Mesendoderm (in vitro differentiated cells): Measurements from ENCODE around the gene UNKL.

Source experiments
- DNase-seq: peaks from one replicate; pipeline ENCODE4 v3.0.0; 2013
- H2AK5ac ChIP-seq: 2 replicates; pipeline ENCODE4 v1.6.1; 2013; ENCODE audit warnings: low read length, inconsistent platforms
- H2BK120ac ChIP-seq: 2 replicates; pipeline ENCODE4 v1.6.1; 2013; ENCODE audit warnings: low read depth, mild to moderate bottlenecking, low read length, moderate library complexity, mixed read lengths
- H2BK15ac ChIP-seq: replicated peaks from 2 replicates; pipeline ENCODE4 v1.6.1; 2013; ENCODE audit warnings: low read depth, mild to moderate bottlenecking, moderate library complexity
- H2BK5ac ChIP-seq: 2 replicates; pipeline ENCODE4 v1.6.1; 2013; ENCODE audit warnings: low read length, inconsistent platforms
- H3K18ac ChIP-seq: 2 replicates; pipeline ENCODE4 v1.6.1; 2013; ENCODE audit warnings: mild to moderate bottlenecking, low read length, mixed read lengths
- H3K23ac ChIP-seq: one replicate; pipeline ENCODE4 v1.6.1; 2013; ENCODE audit warnings: low read length
- H3K27ac ChIP-seq: 2 replicates; pipeline ENCODE4 v1.5.1; 2013; ENCODE audit warnings: low read depth, mild to moderate bottlenecking, inconsistent platforms, low read length, moderate library complexity
- H3K27me3 ChIP-seq: 2 replicates; pipeline ENCODE4 v1.6.1; 2013; ENCODE audit warnings: low read length, control low read depth, mild to moderate bottlenecking, inconsistent platforms; ENCODE audit not compliant: insufficient read depth, poor library complexity
- H3K36me3 ChIP-seq: 2 replicates; pipeline ENCODE4 v1.6.1; 2013; ENCODE audit warnings: low read length, inconsistent platforms; ENCODE audit not compliant: control insufficient read depth, insufficient read depth
- H3K4ac ChIP-seq: one replicate; pipeline ENCODE4 v1.6.1; 2013; ENCODE audit warnings: low read depth, mild to moderate bottlenecking, low read length, moderate library complexity
- H3K4me1 ChIP-seq: 2 replicates; pipeline ENCODE4 v1.6.1; 2013; ENCODE audit warnings: low read depth, low read length, inconsistent platforms; ENCODE audit not compliant: control insufficient read depth
- H3K4me2 ChIP-seq: 2 replicates; pipeline ENCODE4 v1.6.1; 2013; ENCODE audit warnings: low read length
- H3K4me3 ChIP-seq: 2 replicates; pipeline ENCODE4 v1.5.1; 2013; ENCODE audit warnings: mild to moderate bottlenecking, low read length
- H3K56ac ChIP-seq: one replicate; pipeline ENCODE4 v1.6.1; 2013; ENCODE audit warnings: low read length
- H3K79me1 ChIP-seq: 2 replicates; pipeline ENCODE4 v1.6.1; 2013; ENCODE audit warnings: low read length, inconsistent platforms
- H3K79me2 ChIP-seq: 2 replicates; pipeline ENCODE4 v1.6.1; 2013; ENCODE audit warnings: mild to moderate bottlenecking, low read length; ENCODE audit not compliant: control insufficient read depth, insufficient read depth
- H3K9ac ChIP-seq: 2 replicates; pipeline ENCODE4 v1.6.1; 2013; ENCODE audit warnings: low read length, inconsistent platforms
- H4K5ac ChIP-seq: one replicate; pipeline ENCODE4 v1.6.1; 2013; ENCODE audit warnings: low read length
- H4K8ac ChIP-seq: one replicate; pipeline ENCODE4 v1.6.1; 2013; ENCODE audit warnings: low read depth, mild to moderate bottlenecking, control low read depth, low read length, moderate library complexity
- WGBS: extraction: QIAGEN DNeasy Blood & Tissue Kit; methylation state at CpG from one replicate; pipeline ENCODE4 v1.1.7; 2013; ENCODE audit warnings: low lambda C conversion rate, missing lambda C conversion rate; ENCODE audit not compliant: insufficient coverage; ENCODE audit errors: extremely low coverage; 5-methylcytosine and 5-hydroxymethylcytosine counted together

UNKL gene

GRCh38 chr16:1458336-1458976, 44.0 kb upstream of the UNKL start:
- H2BK15ac ChIP-seq = no peak overlapping the region
- no peak overlapping the region for H3K27ac ChIP-seq
- H3K4ac ChIP-seq = no peak overlapping the region
- no peaks in the 10 kb centered on the region for H3K79me2 ChIP-seq
- no peak for DNase-seq
- WGBS = no CpG with 5 or more reads among the region's 26 CpGs
- H3K9ac ChIP-seq = no peak overlapping the region
- H4K8ac ChIP-seq = no peak overlapping the region
- H2BK5ac ChIP-seq = no peak overlapping the region
- no peak overlapping the region for H3K18ac ChIP-seq
- H3K27me3 ChIP-seq = no peaks in the 10 kb centered on the region
- H2BK120ac ChIP-seq = no peak overlapping the region
- no peaks in the 10 kb centered on the region for H3K4me1 ChIP-seq
- H3K23ac ChIP-seq = no peak overlapping the region
- no peak overlapping the region for H4K5ac ChIP-seq
- no peak overlapping the region for H2AK5ac ChIP-seq
- no peak overlapping the region for H3K4me2 ChIP-seq
- H3K4me3 ChIP-seq = no peak overlapping the region
- H3K36me3 ChIP-seq = no peaks in the 10 kb centered on the region
- no peaks in the 10 kb centered on the region for H3K79me1 ChIP-seq
- H3K56ac ChIP-seq = no peak overlapping the region

GRCh38 chr16:1457489-1458245, 43.2 kb upstream of the UNKL start:
- H3K4me1 ChIP-seq = no peaks in the 10 kb centered on the region
- no peak overlapping the region for H3K56ac ChIP-seq
- no peaks in the 10 kb centered on the region for H3K36me3 ChIP-seq
- WGBS = no CpG with 5 or more reads among the region's 42 CpGs
- no peak overlapping the region for H4K8ac ChIP-seq
- H3K9ac ChIP-seq = no peak overlapping the region
- no peak overlapping the region for H2BK5ac ChIP-seq
- H2BK15ac ChIP-seq = no peak overlapping the region
- H3K27ac ChIP-seq = no peak overlapping the region
- no peak for DNase-seq
- no peaks in the 10 kb centered on the region for H3K79me2 ChIP-seq
- no peak overlapping the region for H3K18ac ChIP-seq
- no peak overlapping the region for H2BK120ac ChIP-seq
- H3K27me3 ChIP-seq = no peaks in the 10 kb centered on the region
- H3K4me3 ChIP-seq = no peak overlapping the region
- H3K4me2 ChIP-seq = no peak overlapping the region
- no peak overlapping the region for H4K5ac ChIP-seq
- no peak overlapping the region for H2AK5ac ChIP-seq
- no peak overlapping the region for H3K23ac ChIP-seq
- H3K4ac ChIP-seq = no peak overlapping the region
- H3K79me1 ChIP-seq = no peaks in the 10 kb centered on the region

DNA sequence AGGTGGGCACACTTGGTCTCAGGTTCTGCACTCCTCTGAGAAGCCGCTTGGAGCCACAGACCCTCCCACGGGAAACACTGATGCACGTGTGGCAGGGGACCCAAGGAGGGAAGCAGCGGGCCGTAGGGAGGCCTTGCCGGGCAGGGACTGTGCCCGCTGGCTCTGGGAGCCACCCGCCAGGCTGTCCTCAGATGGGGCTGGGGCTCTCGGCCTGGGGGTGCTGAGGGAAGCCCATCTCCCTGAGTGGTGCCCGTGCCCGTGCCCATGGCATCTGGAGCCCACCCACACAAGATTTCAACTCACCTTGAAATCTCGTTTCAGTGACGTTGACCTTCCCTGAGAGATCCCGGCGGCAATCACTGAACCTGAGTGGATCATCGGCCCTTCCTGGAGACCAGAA, 42.4 kb upstream of the UNKL start:
- H4K8ac ChIP-seq = no peak overlapping the region
- no peaks in the 10 kb centered on the region for H3K36me3 ChIP-seq
- no peak overlapping the region for H2BK120ac ChIP-seq
- no peak overlapping the region for H3K56ac ChIP-seq
- no peak overlapping the region for H3K4ac ChIP-seq
- H3K4me2 ChIP-seq = no peak overlapping the region
- no CpG with 5 or more reads among the region's 16 CpGs for WGBS
- no peaks in the 10 kb centered on the region for H3K4me1 ChIP-seq
- DNase-seq = no peak
- no peak overlapping the region for H3K18ac ChIP-seq
- H2BK5ac ChIP-seq = no peak overlapping the region
- H3K79me1 ChIP-seq = no peaks in the 10 kb centered on the region
- no peak overlapping the region for H2AK5ac ChIP-seq
- no peak overlapping the region for H3K27ac ChIP-seq
- no peak overlapping the region for H4K5ac ChIP-seq
- H3K79me2 ChIP-seq = no peaks in the 10 kb centered on the region
- no peaks in the 10 kb centered on the region for H3K27me3 ChIP-seq
- H3K23ac ChIP-seq = no peak overlapping the region
- H3K9ac ChIP-seq = no peak overlapping the region
- no peak overlapping the region for H3K4me3 ChIP-seq
- H2BK15ac ChIP-seq = no peak overlapping the region

DNA sequence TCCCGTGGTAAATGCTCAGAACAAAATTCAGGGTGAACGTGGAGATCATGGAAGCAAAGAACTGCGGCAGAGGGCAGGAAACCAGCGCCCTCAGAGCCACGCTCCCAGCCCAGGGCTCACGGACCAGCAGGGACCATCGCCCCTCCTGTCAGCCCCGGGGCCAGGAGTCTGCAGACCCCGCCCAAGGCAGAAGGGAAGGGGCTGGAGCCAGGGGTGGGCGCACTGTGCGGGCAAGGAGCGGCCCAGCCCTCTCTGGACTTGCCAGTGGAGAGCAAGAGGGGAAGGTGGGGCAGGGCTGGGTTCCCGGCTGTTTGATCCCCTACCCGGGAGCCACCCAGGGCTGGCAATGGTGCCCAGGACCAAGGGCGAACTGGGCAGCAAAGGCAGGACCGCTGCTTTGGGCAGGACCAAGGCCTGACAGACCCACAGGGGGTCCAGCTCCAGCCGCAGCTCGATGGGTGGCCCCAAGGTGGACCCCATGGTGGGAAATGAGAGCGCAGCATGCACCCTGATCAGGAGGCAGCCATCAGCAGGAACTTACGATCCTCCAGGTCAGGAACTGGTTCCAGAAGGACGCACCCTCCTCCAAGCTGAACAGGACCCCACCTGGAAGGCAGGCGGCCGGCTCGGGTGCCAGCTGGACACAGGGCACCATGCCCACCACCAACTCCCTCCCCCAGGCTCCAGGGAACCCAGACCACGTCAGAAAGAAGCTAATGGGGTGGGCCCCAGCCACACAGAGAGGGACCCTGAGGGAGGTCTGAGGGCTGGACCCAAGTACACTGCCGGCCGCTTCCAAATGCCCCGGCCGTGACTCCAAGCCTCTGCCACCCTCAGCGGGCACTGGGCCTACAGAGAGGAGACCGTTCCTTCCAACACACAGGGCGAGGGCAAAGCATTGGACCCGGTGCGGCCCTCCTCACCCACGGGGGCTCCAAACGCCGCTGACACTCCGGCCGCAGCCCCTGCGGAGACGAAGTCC, 41.0 kb upstream of the UNKL start:
- no peak overlapping the region for H3K18ac ChIP-seq
- H3K9ac ChIP-seq = no peak overlapping the region
- no peaks in the 10 kb centered on the region for H3K79me2 ChIP-seq
- no peak overlapping the region for H3K56ac ChIP-seq
- H3K79me1 ChIP-seq = no peaks in the 10 kb centered on the region
- H3K4me2 ChIP-seq = no peak overlapping the region
- H3K4me1 ChIP-seq = no peaks in the 10 kb centered on the region
- peaks cover 3% of the 10 kb centered on the region for H3K36me3 ChIP-seq
- no peak overlapping the region for H4K5ac ChIP-seq
- DNase-seq = no peak
- H2BK15ac ChIP-seq = no peak overlapping the region
- WGBS = no CpG with 5 or more reads among the region's 41 CpGs
- H2BK120ac ChIP-seq = no peak overlapping the region
- no peak overlapping the region for H2BK5ac ChIP-seq
- no peak overlapping the region for H3K27ac ChIP-seq
- no peak overlapping the region for H2AK5ac ChIP-seq
- no peak overlapping the region for H4K8ac ChIP-seq
- H3K4ac ChIP-seq = no peak overlapping the region
- H3K4me3 ChIP-seq = no peak overlapping the region
- H3K27me3 ChIP-seq = no peaks in the 10 kb centered on the region
- no peak overlapping the region for H3K23ac ChIP-seq

- no peak overlapping the region for H2BK15ac ChIP-seq
- H3K4me1 ChIP-seq = no peaks in the 10 kb centered on the region
- no peaks in the 10 kb centered on the region for H3K79me2 ChIP-seq
- WGBS = no CpG with 5 or more reads among the region's 17 CpGs
- no peak overlapping the region for H3K9ac ChIP-seq
- H3K4ac ChIP-seq = no peak overlapping the region
- no peak overlapping the region for H3K23ac ChIP-seq
- H3K79me1 ChIP-seq = no peaks in the 10 kb centered on the region
- H3K4me2 ChIP-seq = no peak overlapping the region
- no peaks in the 10 kb centered on the region for H3K27me3 ChIP-seq
- peaks cover 3% of the 10 kb centered on the region for H3K36me3 ChIP-seq
- H4K8ac ChIP-seq = no peak overlapping the region
- H2BK120ac ChIP-seq = no peak overlapping the region
- H3K27ac ChIP-seq = no peak overlapping the region
- no peak overlapping the region for H4K5ac ChIP-seq
- no peak overlapping the region for H3K56ac ChIP-seq
- H3K18ac ChIP-seq = no peak overlapping the region
- no peak overlapping the region for H2BK5ac ChIP-seq
- no peak for DNase-seq
- H2AK5ac ChIP-seq = no peak overlapping the region
- H3K4me3 ChIP-seq = no peak overlapping the region
Observed at GRCh38 chr16:1454561-1454960, 40.1 kb upstream of the UNKL start.
